Testis (tissue), 2 donors: ENCODE data around the gene FAM185A.

Experiments used
- POLR2A ChIP-seq: fragments of 450-650 bp; IDR thresholded peaks from one replicate; pipeline ENCODE4 v1.6.1; 2017; ENCODE audit warnings: antibody characterized with exemption, mild to moderate bottlenecking, moderate library complexity
- TF ChIP-seq, protein P1 (sequence below), 3 experiments: fragments of 450-650 bp in 2 of 3; fragments of 200-600 bp in 1 of 3; sonication (generic) in 1 of 3; IDR thresholded peaks; one replicate each; pipeline ENCODE4 v1.5.1; 2016 to 2019; ENCODE audit warnings: antibody characterized with exemption in 3 of 3, mild to moderate bottlenecking in 2 of 3, moderate library complexity in 1 of 3

- TF ChIP-seq, protein P1, sequence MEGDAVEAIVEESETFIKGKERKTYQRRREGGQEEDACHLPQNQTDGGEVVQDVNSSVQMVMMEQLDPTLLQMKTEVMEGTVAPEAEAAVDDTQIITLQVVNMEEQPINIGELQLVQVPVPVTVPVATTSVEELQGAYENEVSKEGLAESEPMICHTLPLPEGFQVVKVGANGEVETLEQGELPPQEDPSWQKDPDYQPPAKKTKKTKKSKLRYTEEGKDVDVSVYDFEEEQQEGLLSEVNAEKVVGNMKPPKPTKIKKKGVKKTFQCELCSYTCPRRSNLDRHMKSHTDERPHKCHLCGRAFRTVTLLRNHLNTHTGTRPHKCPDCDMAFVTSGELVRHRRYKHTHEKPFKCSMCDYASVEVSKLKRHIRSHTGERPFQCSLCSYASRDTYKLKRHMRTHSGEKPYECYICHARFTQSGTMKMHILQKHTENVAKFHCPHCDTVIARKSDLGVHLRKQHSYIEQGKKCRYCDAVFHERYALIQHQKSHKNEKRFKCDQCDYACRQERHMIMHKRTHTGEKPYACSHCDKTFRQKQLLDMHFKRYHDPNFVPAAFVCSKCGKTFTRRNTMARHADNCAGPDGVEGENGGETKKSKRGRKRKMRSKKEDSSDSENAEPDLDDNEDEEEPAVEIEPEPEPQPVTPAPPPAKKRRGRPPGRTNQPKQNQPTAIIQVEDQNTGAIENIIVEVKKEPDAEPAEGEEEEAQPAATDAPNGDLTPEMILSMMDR (IDR thresholded peaks at IDR 0.05), result no peak
- no peak for TF ChIP-seq POLR2A
Observed at GRCh38 chr7:102817616-102818573, 69.1 kb downstream of the FAM185A start.
